H1 (cell line): Measurements from ENCODE around the gene CLDN14. TPM values are rescaled to one million over a fixed set of nuclear protein-coding genes. Genes with fewer than 3 reads are reported as not detected.

ENCODE experiments used
- CTCF ChIA-PET: fragments of 300-600 bp; sonication (Branson Sonifier 250); formaldehyde crosslinking; loops from one replicate; lab custom pipeline; 2021; ENCODE audit not compliant: partially characterized antibody; lab: Charles Lee
- POLR2A ChIA-PET: fragments of 300-600 bp; sonication (Branson Sonifier 250); formaldehyde crosslinking; loops from one replicate; lab custom pipeline; 2021; ENCODE audit warnings: inconsistent platforms; ENCODE audit not compliant: partially characterized antibody; lab: Charles Lee
- DNase-seq, 2 experiments: peaks; one replicate each; pipeline versions ENCODE4 v3.0.0 to v3.0.0-alpha.2; 2010 to 2022; ENCODE audit warnings: low spot score in 2 of 2, low read depth in 1 of 2, mixed read lengths in 1 of 2
- FAIRE-seq: peaks from 2 replicates; lab custom pipeline; 2011; peaks lifted over from hg19 to GRCh38; lab: Jason Lieb, UNC
- H2AFZ ChIP-seq: 2 replicates; pipeline ENCODE4 v1.8.1; 2012; ENCODE audit warnings: low read length, inconsistent platforms
- H2AK5ac ChIP-seq: 2 replicates; pipeline ENCODE4 v1.6.1; 2013; ENCODE audit warnings: low read depth, low read length
- H2BK120ac ChIP-seq: replicated peaks from 2 replicates; pipeline ENCODE3; 2013; ENCODE audit warnings: low read depth, low read length, inconsistent platforms
- H2BK12ac ChIP-seq: 2 replicates; pipeline ENCODE4 v1.6.1; 2013; ENCODE audit warnings: low read depth, low read length
- H2BK15ac ChIP-seq: 2 replicates; pipeline ENCODE4 v1.6.1; 2013; ENCODE audit warnings: low read length
- H2BK20ac ChIP-seq: 2 replicates; pipeline ENCODE4 v1.6.1; 2013; ENCODE audit warnings: low read length
- H2BK5ac ChIP-seq: 2 replicates; pipeline ENCODE4 v1.6.1; 2013; ENCODE audit warnings: low read depth, low read length
- H3K14ac ChIP-seq: 2 replicates; pipeline ENCODE4 v1.6.1; 2013; ENCODE audit warnings: inconsistent platforms; ENCODE audit not compliant: insufficient read length
- H3K18ac ChIP-seq: 2 replicates; pipeline ENCODE4 v1.6.1; 2013; ENCODE audit warnings: low read length; ENCODE audit errors: extremely low read depth
- H3K23ac ChIP-seq: 2 replicates; pipeline ENCODE4 v1.6.1; 2013; ENCODE audit warnings: inconsistent platforms; ENCODE audit not compliant: insufficient read length
- H3K23me2 ChIP-seq: 2 replicates; pipeline ENCODE4 v1.6.1; 2013; ENCODE audit warnings: low read depth, low read length
- H3K27ac ChIP-seq: 2 replicates; pipeline ENCODE4 v1.6.1; 2011; ENCODE audit warnings: low read depth, low read length, inconsistent platforms
- H3K27me3 ChIP-seq, 4 experiments: replicated peaks in 1 of 4; 1 replicate in 1 of 4; 2 replicates in 3 of 4; pipeline versions ENCODE4 v1.6.1 to v1.8.1; 2011 to 2013; ENCODE audit warnings: low read length in 3 of 4, mild to moderate bottlenecking in 3 of 4, inconsistent platforms in 2 of 4, mixed read lengths in 2 of 4, moderate library complexity in 1 of 4; ENCODE audit not compliant: control insufficient read depth in 3 of 4, insufficient read depth in 3 of 4; ENCODE audit errors: extremely low read depth in 1 of 4
- H3K36me3 ChIP-seq, 4 experiments: 2 replicates each; pipeline versions ENCODE4 v1.6.1 to v1.8.1; 2011 to 2013; ENCODE audit warnings: mild to moderate bottlenecking in 4 of 4, low read length in 3 of 4, moderate library complexity in 2 of 4, control low read depth in 1 of 4, inconsistent platforms in 1 of 4; ENCODE audit not compliant: insufficient read depth in 4 of 4, control insufficient read depth in 2 of 4
- H3K4ac ChIP-seq: replicated peaks from 2 replicates; pipeline ENCODE3; 2013; ENCODE audit warnings: low read length, low read depth, mixed read lengths, inconsistent platforms; ENCODE audit not compliant: insufficient read length
- H3K4me1 ChIP-seq, 4 experiments: replicated peaks in 1 of 4; 1 replicate in 1 of 4; 2 replicates in 3 of 4; pipeline versions ENCODE4 v1.6.1 to v1.8.1; 2011 to 2013; ENCODE audit warnings: low read length in 3 of 4, inconsistent platforms in 2 of 4, mixed read lengths in 1 of 4; ENCODE audit not compliant: insufficient read depth in 4 of 4, control insufficient read depth in 3 of 4
- H3K4me2 ChIP-seq, 2 experiments: 2 replicates each; pipeline versions ENCODE4 v1.6.1 to v1.8.1; 2011 to 2013; ENCODE audit warnings: low read depth in 2 of 2, low read length in 2 of 2, control low read depth in 1 of 2, inconsistent platforms in 1 of 2, mild to moderate bottlenecking in 1 of 2; ENCODE audit not compliant: insufficient read depth in 1 of 2
- H3K4me3 ChIP-seq, 4 experiments: fragments of 200-600, 300-600 bp in 1 of 4; sonication (generic), shearing (Covaris generic), sonication (Bioruptor Twin) in 1 of 4; 2 replicates each; pipeline versions ENCODE4 v1.5.1 to v1.8.1; 2011 to 2016; ENCODE audit warnings: low read length in 4 of 4, low read depth in 3 of 4, control low read depth in 2 of 4, inconsistent platforms in 2 of 4, mild to moderate bottlenecking in 2 of 4, mixed read lengths in 1 of 4, moderate library complexity in 1 of 4; ENCODE audit not compliant: insufficient read depth in 2 of 4; ENCODE audit errors: extremely low read depth in 1 of 4
- H3K56ac ChIP-seq: replicated peaks from 2 replicates; pipeline ENCODE3; 2013; ENCODE audit warnings: low read depth, mild to moderate bottlenecking, mixed read lengths, low read length, inconsistent platforms; ENCODE audit not compliant: insufficient read length
- H3K79me1 ChIP-seq: 2 replicates; pipeline ENCODE4 v1.6.1; 2013; ENCODE audit warnings: low read depth, low read length, control low read depth
- H3K79me2 ChIP-seq, 2 experiments: 2 replicates each; pipeline versions ENCODE4 v1.6.1 to v1.8.1; 2012 to 2013; ENCODE audit warnings: low read length in 2 of 2, mild to moderate bottlenecking in 2 of 2, inconsistent platforms in 1 of 2; ENCODE audit not compliant: insufficient read depth in 2 of 2, control insufficient read depth in 1 of 2
- H3K9ac ChIP-seq, 4 experiments: replicated peaks in 1 of 4; 1 replicate in 1 of 4; 2 replicates in 3 of 4; pipeline versions ENCODE4 v1.6.1 to v1.8.1; 2011 to 2013; ENCODE audit warnings: low read depth in 3 of 4, low read length in 3 of 4, control low read depth in 2 of 4, mild to moderate bottlenecking in 2 of 4, moderate library complexity in 2 of 4, inconsistent platforms in 1 of 4; ENCODE audit errors: extremely low read depth in 1 of 4
- H3K9me3 ChIP-seq, 2 experiments: 2 replicates each; pipeline versions ENCODE4 v1.6.1 to v1.8.1; 2012 to 2013; ENCODE audit warnings: mild to moderate bottlenecking in 2 of 2, moderate library complexity in 2 of 2, control low read depth in 1 of 2, inconsistent platforms in 1 of 2, low read depth in 1 of 2, low read length in 1 of 2, mixed read lengths in 1 of 2; ENCODE audit not compliant: insufficient read depth in 2 of 2
- H4K20me1 ChIP-seq, 2 experiments: replicated peaks in 1 of 2; 2 replicates each; pipeline versions ENCODE3 to v1.8.1; 2011 to 2013; ENCODE audit warnings: inconsistent platforms in 2 of 2, low read length in 2 of 2, mild to moderate bottlenecking in 1 of 2; ENCODE audit not compliant: insufficient read depth in 2 of 2, control insufficient read depth in 1 of 2
- H4K5ac ChIP-seq: 2 replicates; pipeline ENCODE4 v1.6.1; 2013; ENCODE audit warnings: low read length, low read depth, mixed read lengths, inconsistent platforms; ENCODE audit not compliant: insufficient read length
- H4K8ac ChIP-seq: 2 replicates; pipeline ENCODE4 v1.8.0; 2013; ENCODE audit warnings: mild to moderate bottlenecking, moderate library complexity, low read length, inconsistent platforms; ENCODE audit not compliant: insufficient read depth; ENCODE audit errors: extremely low read depth
- H4K91ac ChIP-seq: replicated peaks from 2 replicates; pipeline ENCODE3; 2013; ENCODE audit warnings: low read length, mixed read lengths, inconsistent platforms; ENCODE audit not compliant: insufficient read length
- BRCA1 ChIP-seq: IDR thresholded peaks from 2 replicates; pipeline ENCODE4 v1.6.1; 2012; ENCODE audit warnings: low read depth, low read length, improper control_type of control experiment
- CBX8 ChIP-seq: fragments of 300-800, 300-1000 bp; sonication (generic); IDR thresholded peaks from 2 replicates; pipeline ENCODE4 v1.7.1; 2016; ENCODE audit warnings: low read depth, low read length, borderline replicate concordance
- CEBPB ChIP-seq: IDR thresholded peaks from 2 replicates; pipeline ENCODE4 v1.6.1; 2012; ENCODE audit warnings: low read depth, low read length
- EP300 ChIP-seq, 2 experiments: IDR thresholded peaks; 1 replicate in 1 of 2; 2 replicates in 1 of 2; pipeline ENCODE4 v1.6.1; 2011 to 2012; ENCODE audit warnings: low read depth in 2 of 2, low read length in 2 of 2, mild to moderate bottlenecking in 2 of 2, borderline replicate concordance in 1 of 2, inconsistent platforms in 1 of 2, moderate library complexity in 1 of 2
- NANOG ChIP-seq: IDR thresholded peaks from 2 replicates; pipeline ENCODE4 v1.6.1; 2011; ENCODE audit warnings: low read length, low read depth, mild to moderate bottlenecking, inconsistent platforms; ENCODE audit not compliant: insufficient read depth, poor library complexity, severe bottlenecking
- POU5F1 ChIP-seq: IDR thresholded peaks from 2 replicates; pipeline ENCODE4 v1.6.1; 2011; ENCODE audit warnings: low read depth, mild to moderate bottlenecking, low read length, moderate library complexity
- RAD21 ChIP-seq, 2 experiments: IDR thresholded peaks in 1 of 2; conservative IDR thresholded peaks in 1 of 2; 2 replicates each; pipeline ENCODE4 v1.6.1; 2011; ENCODE audit warnings: low read depth in 2 of 2, low read length in 2 of 2, improper control_type of control experiment in 1 of 2, inconsistent platforms in 1 of 2, mild to moderate bottlenecking in 1 of 2, moderate library complexity in 1 of 2
- SAP30 ChIP-seq: fragments of 300-600 bp; sonication (generic); IDR thresholded peaks from 2 replicates; pipeline ENCODE4 v1.7.1; 2012; ENCODE audit warnings: low read length, moderate library complexity, mild to moderate bottlenecking, inconsistent platforms; ENCODE audit not compliant: insufficient read depth, insufficient replicate concordance
- SP2 ChIP-seq: IDR thresholded peaks from 2 replicates; pipeline ENCODE4 v1.6.1; 2012; ENCODE audit warnings: mild to moderate bottlenecking, low read length, inconsistent platforms
- TEAD4 ChIP-seq: IDR thresholded peaks from 2 replicates; pipeline ENCODE4 v1.6.1; 2012; ENCODE audit warnings: low read depth, low read length, inconsistent platforms, mixed read lengths
- YY1 ChIP-seq: IDR thresholded peaks from 2 replicates; pipeline ENCODE4 v1.6.1; 2011; ENCODE audit warnings: low read depth, mild to moderate bottlenecking, low read length
- WGBS, 2 experiments: shearing (Covaris generic) in 1 of 2; methylation state at CpG; one replicate each; pipeline versions ENCODE4 v1.1.6 to v1.1.7; 2013 to 2015; ENCODE audit warnings: low lambda C conversion rate in 2 of 2, mixed read lengths in 2 of 2, inconsistent platforms in 1 of 2, low coverage in 1 of 2, missing lambda C conversion rate in 1 of 2; ENCODE audit not compliant: insufficient replicate concordance in 2 of 2, insufficient coverage in 1 of 2, insufficient read length in 1 of 2; ENCODE audit errors: extremely low coverage in 1 of 2, missing lambda C conversion rate in 1 of 2; 5-methylcytosine and 5-hydroxymethylcytosine counted together
- polyA plus RNA-seq, 7 experiments: library from polyadenylated mRNA; depleted of rRNA in 3 of 7; stranded (reverse) in 5 of 7; unstranded in 2 of 7; fragments of >200 nt in 5 of 7; fragments of 200-250 nt in 2 of 7; gene quantifications; 1 replicate in 5 of 7; 2 replicates in 1 of 7; 4 replicates in 1 of 7; pipeline versions ENCODE4 v1.2.1 to v1.2.3, GENCODE V29; 2011 to 2013; ENCODE audit warnings: missing spikeins in 2 of 7, mixed read lengths in 2 of 7
- total RNA-seq: library from RNA; stranded (reverse); fragmentation: NEBNext Ultra II Directional; extraction: Animal tissue kit (Norgen Biotek cat#: 25700); gene quantifications from 2 replicates; pipeline ENCODE4 v1.2.1, GENCODE V29; 2021
- TF ChIP-seq, protein P1 (sequence below), 3 experiments: IDR thresholded peaks; 1 replicate in 2 of 3; 2 replicates in 1 of 3; pipeline versions ENCODE4 v1.5.1 to v1.6.1; 2011; ENCODE audit warnings: low read length in 3 of 3, mild to moderate bottlenecking in 3 of 3, inconsistent platforms in 2 of 3, low read depth in 1 of 3, moderate library complexity in 1 of 3; ENCODE audit not compliant: insufficient read depth in 1 of 3; ENCODE audit errors: control extremely low read depth in 1 of 3

The CLDN14 gene
- total and polyA plus RNA-seq, 2 of the 8 experiments (the other 6 are each of a cell fraction or from before 2014, with no cell fraction given): 0.08 TPM; not detected in 1

GRCh38 chr21:36451506-36451905, 28.4 kb downstream of the CLDN14 start:
- no peak overlapping the region for H2BK120ac ChIP-seq
- no peaks in the 10 kb centered on the region for H3K79me1 ChIP-seq
- no peak overlapping the region for H2AK5ac ChIP-seq
- no peaks in the 10 kb centered on the region for H3K27me3 ChIP-seq
- WGBS, 2 experiments: 95% methylated on average over 8 of the region's 8 CpGs; no CpG with 5 or more reads in 1 of the 2 experiments
- H3K4me1 ChIP-seq: peaks cover 0 to 7% (median 3%) of the 10 kb centered on the region in 4 experiments; a peak in 4 of 7 replicates
- no peak overlapping the region for H4K5ac ChIP-seq
- DNase-seq (no peak), FAIRE-seq (no peak)
- no peak overlapping the region for H4K8ac ChIP-seq
- no peak overlapping the region for H3K4me2 ChIP-seq
- H2BK5ac ChIP-seq: no peak overlapping the region
- H3K18ac ChIP-seq: no peak overlapping the region
- H3K9me3 ChIP-seq: no peaks in the 10 kb centered on the region
- H3K27ac ChIP-seq: no peak overlapping the region
- no peaks in the 10 kb centered on the region for H3K36me3 ChIP-seq
- H2BK15ac ChIP-seq: no peak overlapping the region
- H2BK20ac ChIP-seq: no peak overlapping the region
- H3K23me2 ChIP-seq: no peaks in the 10 kb centered on the region
- no peak overlapping the region for H2BK12ac ChIP-seq
- no peak overlapping the region for H3K4ac ChIP-seq
- H3K23ac ChIP-seq: no peak overlapping the region
- H3K4me3 ChIP-seq: no peak overlapping the region
- H4K20me1 ChIP-seq: no peaks in the 10 kb centered on the region
- no peak overlapping the region for H3K14ac ChIP-seq
- POLR2A ChIA-PET: no interaction called here
- H2AFZ ChIP-seq: no peak overlapping the region
- H3K56ac ChIP-seq: no peak overlapping the region
- no peaks in the 10 kb centered on the region for H3K79me2 ChIP-seq
- H4K91ac ChIP-seq: no peak overlapping the region
- no peak overlapping the region for H3K9ac ChIP-seq
- CTCF ChIA-PET: no interaction called here
- TF ChIP-seq NANOG (no peak), CEBPB (no peak), YY1 (no peak), BRCA1 (no peak), TEAD4 (no peak), RAD21 (IDR thresholded peaks at IDR 0.05 in 1 of 2, conservative IDR thresholded peaks at IDR 0.05 in 1 of 2; ENCODE audit: low read depth in 2 of 2, low read length in 2 of 2) (no peak), CBX8 (no peak), POU5F1 (no peak), SAP30 (no peak), SP2 (no peak), EP300 (IDR thresholded peaks at IDR 0.05; ENCODE audit: borderline replicate concordance in 1 of 2, low read depth in 2 of 2, low read length in 2 of 2) (no peak)
- TF ChIP-seq, protein P1, sequence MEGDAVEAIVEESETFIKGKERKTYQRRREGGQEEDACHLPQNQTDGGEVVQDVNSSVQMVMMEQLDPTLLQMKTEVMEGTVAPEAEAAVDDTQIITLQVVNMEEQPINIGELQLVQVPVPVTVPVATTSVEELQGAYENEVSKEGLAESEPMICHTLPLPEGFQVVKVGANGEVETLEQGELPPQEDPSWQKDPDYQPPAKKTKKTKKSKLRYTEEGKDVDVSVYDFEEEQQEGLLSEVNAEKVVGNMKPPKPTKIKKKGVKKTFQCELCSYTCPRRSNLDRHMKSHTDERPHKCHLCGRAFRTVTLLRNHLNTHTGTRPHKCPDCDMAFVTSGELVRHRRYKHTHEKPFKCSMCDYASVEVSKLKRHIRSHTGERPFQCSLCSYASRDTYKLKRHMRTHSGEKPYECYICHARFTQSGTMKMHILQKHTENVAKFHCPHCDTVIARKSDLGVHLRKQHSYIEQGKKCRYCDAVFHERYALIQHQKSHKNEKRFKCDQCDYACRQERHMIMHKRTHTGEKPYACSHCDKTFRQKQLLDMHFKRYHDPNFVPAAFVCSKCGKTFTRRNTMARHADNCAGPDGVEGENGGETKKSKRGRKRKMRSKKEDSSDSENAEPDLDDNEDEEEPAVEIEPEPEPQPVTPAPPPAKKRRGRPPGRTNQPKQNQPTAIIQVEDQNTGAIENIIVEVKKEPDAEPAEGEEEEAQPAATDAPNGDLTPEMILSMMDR (IDR thresholded peaks at IDR 0.05; ENCODE audit: control extremely low read depth in 1 of 3, insufficient read depth in 1 of 3, low read depth in 1 of 3, low read length in 3 of 3): no peak
